Trophoblast cell (in vitro differentiated cells and primary cell): ENCODE data around the gene DHX35.

Source experiments
- DNase-seq, 2 donors: peaks; one replicate each; pipeline ENCODE4 v3.0.0-alpha.2; 2016
- H2AFZ ChIP-seq: 2 replicates; pipeline ENCODE4 v1.6.1; 2013; ENCODE audit warnings: low read length, moderate library complexity, mild to moderate bottlenecking; ENCODE audit not compliant: insufficient read depth, poor library complexity
- H2AK5ac ChIP-seq: 2 replicates; pipeline ENCODE4 v1.6.1; 2013; ENCODE audit warnings: mild to moderate bottlenecking, low read length
- H2BK120ac ChIP-seq: 2 replicates; pipeline ENCODE4 v1.6.1; 2013; ENCODE audit warnings: low read length, mild to moderate bottlenecking, moderate library complexity; ENCODE audit not compliant: insufficient read depth, poor library complexity
- H2BK12ac ChIP-seq: 2 replicates; pipeline ENCODE4 v1.6.1; 2013; ENCODE audit warnings: mild to moderate bottlenecking, low read length, moderate library complexity
- H2BK5ac ChIP-seq: 2 replicates; pipeline ENCODE4 v1.6.1; 2013; ENCODE audit warnings: low read length, low read depth, moderate library complexity, mild to moderate bottlenecking; ENCODE audit not compliant: poor library complexity
- H3K14ac ChIP-seq: 2 replicates; pipeline ENCODE4 v1.6.1; 2013; ENCODE audit warnings: mild to moderate bottlenecking, low read length
- H3K18ac ChIP-seq: 2 replicates; pipeline ENCODE4 v1.6.1; 2013; ENCODE audit warnings: mild to moderate bottlenecking, low read length
- H3K23ac ChIP-seq: 2 replicates; pipeline ENCODE4 v1.6.1; 2013; ENCODE audit warnings: low read length
- H3K27ac ChIP-seq: 2 replicates; pipeline ENCODE4 v1.5.1; 2013; ENCODE audit warnings: low read depth, mild to moderate bottlenecking, inconsistent platforms, low read length, moderate library complexity
- H3K27me3 ChIP-seq: 2 replicates; pipeline ENCODE4 v1.6.1; 2013; ENCODE audit warnings: inconsistent platforms, mild to moderate bottlenecking, low read length, moderate library complexity; ENCODE audit not compliant: insufficient read depth
- H3K36me3 ChIP-seq, 2 experiments: 1 replicate in 1 of 2; 2 replicates in 1 of 2; pipeline ENCODE4 v1.6.1; 2013; ENCODE audit warnings: low read length in 2 of 2, mild to moderate bottlenecking in 2 of 2, moderate library complexity in 1 of 2; ENCODE audit not compliant: insufficient read depth in 2 of 2, control insufficient read depth in 1 of 2
- H3K4ac ChIP-seq: 2 replicates; pipeline ENCODE4 v1.6.1; 2013; ENCODE audit warnings: low read depth, mild to moderate bottlenecking, low read length, moderate library complexity
- H3K4me1 ChIP-seq, 2 experiments: 1 replicate in 1 of 2; 2 replicates in 1 of 2; pipeline ENCODE4 v1.6.1; 2013; ENCODE audit warnings: low read length in 2 of 2, mild to moderate bottlenecking in 2 of 2, moderate library complexity in 1 of 2; ENCODE audit not compliant: insufficient read depth in 2 of 2, control insufficient read depth in 1 of 2
- H3K4me2 ChIP-seq: 2 replicates; pipeline ENCODE4 v1.6.1; 2013; ENCODE audit warnings: inconsistent platforms, mild to moderate bottlenecking, low read length, moderate library complexity
- H3K4me3 ChIP-seq: 2 replicates; pipeline ENCODE4 v1.5.1; 2013; ENCODE audit warnings: mild to moderate bottlenecking, low read depth, low read length, inconsistent platforms
- H3K79me1 ChIP-seq: one replicate; pipeline ENCODE4 v1.6.1; 2013; ENCODE audit warnings: low read length
- H3K79me2 ChIP-seq: 2 replicates; pipeline ENCODE4 v1.6.1; 2013; ENCODE audit warnings: low read length, mild to moderate bottlenecking; ENCODE audit not compliant: control insufficient read depth, insufficient read depth, poor library complexity
- H3K9ac ChIP-seq: 2 replicates; pipeline ENCODE4 v1.6.1; 2013; ENCODE audit warnings: mild to moderate bottlenecking, low read length
- H3K9me3 ChIP-seq: 2 replicates; pipeline ENCODE4 v1.6.1; 2013; ENCODE audit warnings: low read depth, mild to moderate bottlenecking, control low read depth, inconsistent platforms, low read length; ENCODE audit not compliant: insufficient read depth
- H4K12ac ChIP-seq: 2 replicates; pipeline ENCODE4 v1.6.1; 2013; ENCODE audit warnings: low read depth, mild to moderate bottlenecking, low read length, moderate library complexity
- H4K8ac ChIP-seq: 2 replicates; pipeline ENCODE4 v1.6.1; 2013; ENCODE audit warnings: low read depth, mild to moderate bottlenecking, low read length, moderate library complexity
- H4K91ac ChIP-seq: one replicate; pipeline ENCODE4 v1.6.1; 2013; ENCODE audit warnings: low read depth, mild to moderate bottlenecking, low read length, moderate library complexity
- WGBS: extraction: QIAGEN DNeasy Blood & Tissue Kit; methylation state at CpG from one replicate; pipeline ENCODE4 v1.1.7; 2013; ENCODE audit warnings: missing lambda C conversion rate; ENCODE audit not compliant: insufficient read length, insufficient coverage; ENCODE audit errors: extremely low coverage; 5-methylcytosine and 5-hydroxymethylcytosine counted together

The DHX35 gene

GRCh38 chr20:39004508-39004907 is 42.4 kb downstream of the DHX35 start:
- H4K8ac ChIP-seq: no peak overlapping the region
- H3K4ac ChIP-seq: no peak overlapping the region
- H2BK12ac ChIP-seq: no peak overlapping the region
- H2AK5ac ChIP-seq: no peak overlapping the region
- H3K36me3 ChIP-seq: peaks cover 4 to 25% of the 10 kb centered on the region in 2 experiments
- no peak overlapping the region for H2BK120ac ChIP-seq
- no peak for DNase-seq
- no peak overlapping the region for H4K12ac ChIP-seq
- no peak overlapping the region for H2AFZ ChIP-seq
- no peak overlapping the region for H3K4me2 ChIP-seq
- no peak overlapping the region for H2BK5ac ChIP-seq
- H3K9me3 ChIP-seq: no peaks in the 10 kb centered on the region
- no peaks in the 10 kb centered on the region for H3K27me3 ChIP-seq
- no peak overlapping the region for H3K18ac ChIP-seq
- H3K79me2 ChIP-seq: no peaks in the 10 kb centered on the region
- no peaks in the 10 kb centered on the region for H3K79me1 ChIP-seq
- no peaks in the 10 kb centered on the region for H3K4me1 ChIP-seq
- no peak overlapping the region for H3K27ac ChIP-seq
- no CpG with 5 or more reads among the region's 1 CpG for WGBS
- no peak overlapping the region for H3K9ac ChIP-seq
- H4K91ac ChIP-seq: no peak overlapping the region
- no peak overlapping the region for H3K4me3 ChIP-seq
- H3K23ac ChIP-seq: no peak overlapping the region
- no peak overlapping the region for H3K14ac ChIP-seq

DNA sequence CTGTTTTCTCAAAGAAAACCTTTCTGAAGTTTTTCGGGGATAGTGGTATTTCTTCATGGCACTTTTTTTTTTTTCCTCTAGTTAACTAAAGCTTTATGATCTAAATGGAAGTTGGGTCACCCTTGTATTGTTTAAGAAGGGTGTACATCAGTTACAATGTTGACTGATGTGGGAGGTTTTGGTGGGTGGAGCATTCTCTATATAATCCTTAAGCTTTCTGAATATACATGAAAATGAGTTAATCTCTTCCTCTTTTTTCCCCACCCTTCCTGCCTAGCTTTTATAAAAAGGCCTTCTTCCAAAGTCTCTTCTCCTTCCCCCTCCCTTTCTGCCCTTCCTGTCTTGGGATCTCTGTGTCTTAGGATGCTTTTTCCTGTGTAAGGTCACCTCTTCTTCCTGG is 47.2 kb downstream of the DHX35 start:
- Histone ChIP-seq H3K79me1 (no peaks in the 10 kb centered on the region), H3K36me3 (peaks cover 2 to 9% of the 10 kb centered on the region in 2 experiments), H3K27ac (no peak overlapping the region), H3K4me3 (no peak overlapping the region), H3K9me3 (no peaks in the 10 kb centered on the region), H4K8ac (no peak overlapping the region), H3K27me3 (no peaks in the 10 kb centered on the region), H3K14ac (no peak overlapping the region), H2BK120ac (no peak overlapping the region), H4K91ac (no peak overlapping the region), H2AK5ac (no peak overlapping the region), H3K23ac (no peak overlapping the region), H4K12ac (no peak overlapping the region), H2BK5ac (no peak overlapping the region), H2BK12ac (no peak overlapping the region), H3K18ac (no peak overlapping the region), H3K4me1 (peaks cover 5 to 7% of the 10 kb centered on the region in 2 experiments), H3K79me2 (no peaks in the 10 kb centered on the region), H3K9ac (no peak overlapping the region), H3K4me2 (no peak overlapping the region), H2AFZ (no peak overlapping the region), H3K4ac (no peak overlapping the region)
- no CpG with 5 or more reads among the region's 1 CpG for WGBS
- DNase-seq: no peak

DNA sequence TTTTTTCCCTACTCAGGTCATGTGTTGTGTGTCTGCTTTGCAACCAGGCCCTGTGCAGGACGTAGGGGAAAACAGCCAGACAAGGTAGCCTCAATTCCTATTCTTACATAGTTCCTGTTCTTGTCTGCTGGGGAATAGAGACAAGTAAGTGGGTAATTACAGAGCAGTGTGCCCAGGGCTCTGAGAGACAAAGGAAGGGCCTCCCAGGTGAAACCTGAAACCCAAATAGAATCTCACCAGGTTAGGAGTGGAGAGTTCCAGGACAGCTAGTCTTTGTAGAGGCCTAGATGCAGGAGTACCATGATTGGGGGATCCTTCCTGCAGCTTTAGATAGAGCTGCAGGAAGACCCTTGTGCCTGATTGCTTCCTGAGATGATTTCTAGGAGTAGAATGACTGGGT is 48.4 kb downstream of the DHX35 start:
- Histone ChIP-seq H4K91ac (no peak overlapping the region), H3K4ac (no peak overlapping the region), H3K27me3 (no peaks in the 10 kb centered on the region), H3K23ac (no peak overlapping the region), H2BK120ac (no peak overlapping the region), H3K79me1 (no peaks in the 10 kb centered on the region), H3K14ac (no peak overlapping the region), H3K36me3 (peaks cover 2 to 9% of the 10 kb centered on the region in 2 experiments), H2BK5ac (no peak overlapping the region), H3K18ac (no peak overlapping the region), H2AFZ (no peak overlapping the region), H3K4me2 (no peak overlapping the region), H2AK5ac (no peak overlapping the region), H3K9ac (no peak overlapping the region), H3K79me2 (no peaks in the 10 kb centered on the region), H3K9me3 (no peaks in the 10 kb centered on the region), H4K8ac (no peak overlapping the region), H4K12ac (no peak overlapping the region), H3K4me3 (no peak overlapping the region), H2BK12ac (no peak overlapping the region), H3K4me1 (peaks cover 5 to 7% of the 10 kb centered on the region in 2 experiments), H3K27ac (no peak overlapping the region)
- WGBS: no CpG with 5 or more reads among the region's 1 CpG
- no peak for DNase-seq

DNA sequence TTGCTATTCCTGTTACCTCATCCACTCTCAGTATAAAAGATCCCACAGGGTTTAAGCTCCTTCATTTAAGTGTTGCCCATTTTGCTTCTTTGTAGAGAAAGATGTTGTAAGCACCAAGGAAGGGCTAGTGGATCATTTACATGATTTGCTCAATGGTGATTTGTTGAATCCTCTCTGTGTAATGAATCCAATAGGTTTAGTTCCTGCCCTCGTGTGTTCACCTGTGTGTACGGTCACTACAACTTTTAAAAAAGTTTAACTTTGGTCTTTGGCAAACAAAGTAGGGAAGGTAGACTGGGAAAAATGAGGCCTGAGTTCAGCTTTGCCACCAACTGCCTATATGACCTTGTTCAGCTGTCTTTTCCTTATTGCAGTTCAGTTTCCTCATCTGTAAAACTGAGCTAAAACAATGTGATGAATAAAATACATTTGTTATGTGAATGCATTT is 51.5 kb downstream of the DHX35 start:
- H3K27me3 ChIP-seq: no peaks in the 10 kb centered on the region
- H3K4me3 ChIP-seq: no peak overlapping the region
- H2BK5ac ChIP-seq: no peak overlapping the region
- no peaks in the 10 kb centered on the region for H3K79me2 ChIP-seq
- no peak overlapping the region for H4K91ac ChIP-seq
- WGBS: no CpG with 5 or more reads among the region's 2 CpGs
- H3K36me3 ChIP-seq: peaks cover 3 to 6% of the 10 kb centered on the region in 2 experiments
- no peaks in the 10 kb centered on the region for H3K79me1 ChIP-seq
- no peak overlapping the region for H3K4ac ChIP-seq
- H3K9me3 ChIP-seq: peaks cover 2% of the 10 kb centered on the region
- H2BK120ac ChIP-seq: no peak overlapping the region
- no peak overlapping the region for H4K8ac ChIP-seq
- H2BK12ac ChIP-seq: no peak overlapping the region
- H3K4me1 ChIP-seq: peaks cover 5 to 9% of the 10 kb centered on the region in 2 experiments
- no peak overlapping the region for H3K4me2 ChIP-seq
- DNase-seq: no peak
- H3K23ac ChIP-seq: no peak overlapping the region
- no peak overlapping the region for H2AFZ ChIP-seq
- H2AK5ac ChIP-seq: no peak overlapping the region
- H3K9ac ChIP-seq: no peak overlapping the region
- no peak overlapping the region for H3K18ac ChIP-seq
- no peak overlapping the region for H3K27ac ChIP-seq
- no peak overlapping the region for H3K14ac ChIP-seq
- no peak overlapping the region for H4K12ac ChIP-seq
